Measurements from ENCODE around the gene SPDYA.

SPDYA gene

GRCh38 chr2:28828382-28828781, 17.7 kb downstream of the SPDYA start:
- peak; percentile 31 for DNase-seq (ENCODE audit: low read depth)

GRCh38 chr2:28833740-28834470, 23.3 kb downstream of the SPDYA start:
- peak; percentile 36 for DNase-seq (ENCODE audit: low read depth)
- H3K4me3 ChIP-seq (ENCODE audit: low read depth, low read length) = no peak overlapping the region
- no peak for TF ChIP-seq MAX (IDR thresholded peaks at IDR 0.05; ENCODE audit: low read depth, low read length)

More at GRCh38 chr2:28828382-28828781, 17.7 kb downstream of the SPDYA start:
- no peak for TF ChIP-seq CTCF (IDR thresholded peaks at IDR 0.05; ENCODE audit: low read depth, low read length)
- no peak for TF ChIP-seq MAX (IDR thresholded peaks at IDR 0.05; ENCODE audit: low read depth, low read length)
- no peak for TF ChIP-seq POLR2A (IDR thresholded peaks at IDR 0.05; ENCODE audit: extremely low read depth, insufficient read length)
- no peak overlapping the region for H3K4me3 ChIP-seq (ENCODE audit: low read depth, low read length)

- TF ChIP-seq MAX (IDR thresholded peaks at IDR 0.05; ENCODE audit: low read depth, low read length) (no peak), MYC (IDR thresholded peaks at IDR 0.05; ENCODE audit: low read depth, low read length) (no peak), CTCF (IDR thresholded peaks at IDR 0.05; ENCODE audit: low read depth, low read length) (no peak), POLR2A (IDR thresholded peaks at IDR 0.05; ENCODE audit: extremely low read depth, insufficient read length) (no peak)
- no peak for DNase-seq (ENCODE audit: low read depth)
- no peak overlapping the region for H3K4me3 ChIP-seq (ENCODE audit: low read depth, low read length)
Observed at GRCh38 chr2:28835781-28836180, 25.1 kb downstream of the SPDYA start.

GRCh38 chr2:28838971-28839370, 28.3 kb downstream of the SPDYA start:
- H3K4me3 ChIP-seq (ENCODE audit: low read depth, low read length) = no peak overlapping the region
- DNase-seq (ENCODE audit: low read depth) = no peak
- TF ChIP-seq MYC (IDR thresholded peaks at IDR 0.05; ENCODE audit: low read depth, low read length) (no peak), CTCF (IDR thresholded peaks at IDR 0.05; ENCODE audit: low read depth, low read length) (no peak), MAX (IDR thresholded peaks at IDR 0.05; ENCODE audit: low read depth, low read length) (no peak), POLR2A (IDR thresholded peaks at IDR 0.05; ENCODE audit: extremely low read depth, insufficient read length) (no peak)

- TF ChIP-seq CTCF (IDR thresholded peaks at IDR 0.05; ENCODE audit: low read depth, low read length) = no peak
Observed at GRCh38 chr2:28842042-28842441, 31.4 kb downstream of the SPDYA start.

GRCh38 chr2:28855193-28855592, 44.6 kb downstream of the SPDYA start:
- DNase-seq (ENCODE audit: low read depth) = no peak
- TF ChIP-seq CTCF (IDR thresholded peaks at IDR 0.05; ENCODE audit: low read depth, low read length) (no peak), MAX (IDR thresholded peaks at IDR 0.05; ENCODE audit: low read depth, low read length) (no peak), MYC (IDR thresholded peaks at IDR 0.05; ENCODE audit: low read depth, low read length) (no peak), POLR2A (IDR thresholded peaks at IDR 0.05; ENCODE audit: extremely low read depth, insufficient read length) (no peak)

More at GRCh38 chr2:28842042-28842441, 31.4 kb downstream of the SPDYA start:
- DNase-seq (ENCODE audit: low read depth) = no peak
- no peak overlapping the region for H3K4me3 ChIP-seq (ENCODE audit: low read depth, low read length)

More at GRCh38 chr2:28855193-28855592, 44.6 kb downstream of the SPDYA start:
- no peak overlapping the region for H3K4me3 ChIP-seq (ENCODE audit: low read depth, low read length)
